Measurements from ENCODE around the gene DLK2.

Gene DLK2

DNA sequence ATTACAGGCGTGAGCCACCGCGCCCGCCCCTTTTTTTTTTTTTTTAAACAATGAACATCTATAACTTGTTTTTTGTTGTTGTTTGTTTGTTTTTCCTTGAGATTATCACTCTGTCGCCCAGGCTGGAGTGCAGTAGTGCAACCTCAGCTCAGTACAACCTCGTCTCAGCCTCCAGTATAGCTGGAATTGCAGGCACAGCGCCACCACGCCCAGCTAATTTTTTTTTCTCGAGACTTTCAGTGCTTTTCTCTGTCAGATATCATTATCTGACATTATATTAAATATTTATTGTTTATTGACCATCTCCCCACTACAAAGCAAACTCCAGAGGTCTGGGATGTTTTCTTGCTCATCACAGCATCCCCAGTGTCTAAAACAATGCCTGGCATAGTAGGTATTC lies 2.3 kb upstream of the DLK2 start:
- Histone ChIP-seq H3K4me1 (ENCODE audit: control insufficient read depth, insufficient read depth, low read length, poor library complexity, severe bottlenecking) (peaks cover 12% of the 10 kb centered on the region), H3K27me3 (replicated peaks; ENCODE audit: control insufficient read depth, insufficient read depth, low read length, poor library complexity, severe bottlenecking) (no peaks in the 10 kb centered on the region), H3K27ac (ENCODE audit: insufficient read depth, low read length, poor library complexity, severe bottlenecking) (no peak overlapping the region), H3K9me3 (ENCODE audit: control insufficient read depth, low read length) (no peaks in the 10 kb centered on the region), H3K4me3 (ENCODE audit: insufficient read depth, low read depth, low read length, poor library complexity, severe bottlenecking) (no peak overlapping the region), H3K36me3 (ENCODE audit: control insufficient read depth, insufficient read depth, low read length) (no peaks in the 10 kb centered on the region)
- DNase-seq, result no peak

DNA sequence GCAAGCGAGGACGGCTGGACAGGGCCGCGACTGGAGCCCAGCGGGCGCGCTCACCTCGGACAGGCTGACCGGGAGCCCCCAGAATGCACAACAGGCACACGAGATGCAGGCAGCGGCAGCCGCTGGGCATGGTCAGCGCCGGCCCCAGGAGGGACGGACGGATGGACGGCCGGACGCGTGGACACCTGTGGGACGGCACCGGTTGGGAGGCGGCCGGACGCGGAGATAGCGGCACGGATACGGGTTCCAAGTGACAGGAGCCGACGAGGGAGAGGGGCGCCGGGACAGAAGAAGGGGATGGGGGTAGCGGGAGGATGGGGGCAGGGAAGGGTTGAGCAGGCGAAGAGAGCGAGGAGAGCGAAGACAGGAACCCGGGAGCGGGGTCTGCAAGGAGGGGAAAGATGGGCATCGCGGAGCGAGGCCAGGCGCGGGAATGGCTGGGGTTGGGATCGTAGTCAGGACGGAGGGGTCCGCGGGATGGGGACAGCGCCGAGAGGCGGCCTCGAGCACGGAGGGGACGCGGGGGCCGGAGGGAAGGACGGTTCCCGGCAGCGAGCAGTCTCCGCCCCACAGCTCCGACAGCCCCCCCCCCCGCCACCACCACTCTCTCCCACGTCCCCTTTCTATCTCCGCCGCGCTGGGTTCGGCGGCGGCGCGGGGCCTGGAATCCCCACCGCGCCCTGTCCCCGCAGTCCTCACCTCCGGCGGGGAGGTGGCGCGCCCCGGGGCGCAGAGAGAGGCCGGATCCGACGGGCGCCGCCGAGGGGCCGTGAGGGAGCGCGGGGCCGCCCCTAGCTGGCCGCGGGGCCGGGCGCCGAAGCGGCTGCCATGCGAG lies 435 bp downstream of the DLK2 start:
- Histone ChIP-seq H3K9me3 (ENCODE audit: control insufficient read depth, low read length) (no peaks in the 10 kb centered on the region), H3K4me3 (ENCODE audit: insufficient read depth, low read depth, low read length, poor library complexity, severe bottlenecking) (peak overlapping the region; percentile 78), H3K27me3 (replicated peaks; ENCODE audit: control insufficient read depth, insufficient read depth, low read length, poor library complexity, severe bottlenecking) (no peaks in the 10 kb centered on the region), H3K27ac (ENCODE audit: insufficient read depth, low read length, poor library complexity, severe bottlenecking) (no peak overlapping the region), H3K4me1 (ENCODE audit: control insufficient read depth, insufficient read depth, low read length, poor library complexity, severe bottlenecking) (peaks cover 12% of the 10 kb centered on the region), H3K36me3 (ENCODE audit: control insufficient read depth, insufficient read depth, low read length) (peaks cover 11% of the 10 kb centered on the region)
- peak; percentile 7 to 14 (median 9) for DNase-seq

DNA sequence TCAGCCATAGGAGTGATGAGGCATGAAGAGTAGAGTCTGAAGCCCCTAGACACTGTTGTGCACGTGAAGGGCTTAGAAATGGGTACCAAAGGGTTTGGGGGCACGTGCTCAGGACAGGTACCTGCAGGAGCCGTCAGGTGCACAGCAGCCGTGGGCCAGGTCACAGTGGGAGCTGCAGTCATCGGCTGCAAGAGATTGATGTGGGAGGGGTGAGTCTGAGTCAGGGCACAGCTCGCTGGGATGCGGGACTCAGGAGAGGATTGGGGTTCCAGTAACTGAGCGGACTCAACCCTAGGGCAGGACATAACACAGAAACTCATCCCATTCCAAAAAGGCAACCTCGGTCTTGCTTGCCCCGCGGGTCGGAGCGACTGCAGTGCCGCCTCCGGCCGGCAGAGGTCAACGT lies 1.1 kb downstream of the DLK2 start:
- H3K9me3 ChIP-seq (ENCODE audit: control insufficient read depth, low read length), result no peaks in the 10 kb centered on the region
- H3K4me3 ChIP-seq (ENCODE audit: insufficient read depth, low read depth, low read length, poor library complexity, severe bottlenecking), result peak overlapping the region; percentile 78
- DNase-seq, result peak; percentile 28 to 55 (median 32)
- peaks cover 12% of the 10 kb centered on the region for H3K4me1 ChIP-seq (ENCODE audit: control insufficient read depth, insufficient read depth, low read length, poor library complexity, severe bottlenecking)
- H3K36me3 ChIP-seq (ENCODE audit: control insufficient read depth, insufficient read depth, low read length), result peaks cover 17% of the 10 kb centered on the region
- H3K27ac ChIP-seq (ENCODE audit: insufficient read depth, low read length, poor library complexity, severe bottlenecking), result peak overlapping the region; percentile 34
- H3K27me3 ChIP-seq (replicated peaks; ENCODE audit: control insufficient read depth, insufficient read depth, low read length, poor library complexity, severe bottlenecking), result no peaks in the 10 kb centered on the region

DNA sequence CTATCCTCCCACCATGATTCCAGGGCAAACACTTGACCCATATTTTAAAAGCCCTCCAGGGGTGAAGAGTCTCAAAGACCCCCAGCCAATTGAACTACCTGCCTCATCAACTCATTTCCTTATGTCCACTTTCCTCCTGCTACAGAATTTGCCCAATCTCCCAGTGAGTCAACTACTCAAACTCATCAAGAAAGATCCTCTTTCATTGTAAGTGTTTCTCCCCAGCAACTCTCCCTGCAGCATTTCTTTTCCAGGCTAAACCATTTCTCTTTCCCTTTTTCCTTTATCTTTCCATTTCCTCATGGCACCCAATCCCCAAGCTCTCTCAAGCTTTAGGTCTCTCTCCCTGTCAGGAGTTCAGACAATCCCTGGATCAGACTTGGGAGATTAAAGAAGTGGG lies 1.5 kb downstream of the DLK2 start:
- peaks cover 12% of the 10 kb centered on the region for H3K4me1 ChIP-seq (ENCODE audit: control insufficient read depth, insufficient read depth, low read length, poor library complexity, severe bottlenecking)
- H3K4me3 ChIP-seq (ENCODE audit: insufficient read depth, low read depth, low read length, poor library complexity, severe bottlenecking), result no peak overlapping the region
- no peaks in the 10 kb centered on the region for H3K27me3 ChIP-seq (replicated peaks; ENCODE audit: control insufficient read depth, insufficient read depth, low read length, poor library complexity, severe bottlenecking)
- peaks cover 21% of the 10 kb centered on the region for H3K36me3 ChIP-seq (ENCODE audit: control insufficient read depth, insufficient read depth, low read length)
- peak overlapping the region; percentile 34 for H3K27ac ChIP-seq (ENCODE audit: insufficient read depth, low read length, poor library complexity, severe bottlenecking)
- no peak for DNase-seq
- H3K9me3 ChIP-seq (ENCODE audit: control insufficient read depth, low read length), result no peaks in the 10 kb centered on the region

DNA sequence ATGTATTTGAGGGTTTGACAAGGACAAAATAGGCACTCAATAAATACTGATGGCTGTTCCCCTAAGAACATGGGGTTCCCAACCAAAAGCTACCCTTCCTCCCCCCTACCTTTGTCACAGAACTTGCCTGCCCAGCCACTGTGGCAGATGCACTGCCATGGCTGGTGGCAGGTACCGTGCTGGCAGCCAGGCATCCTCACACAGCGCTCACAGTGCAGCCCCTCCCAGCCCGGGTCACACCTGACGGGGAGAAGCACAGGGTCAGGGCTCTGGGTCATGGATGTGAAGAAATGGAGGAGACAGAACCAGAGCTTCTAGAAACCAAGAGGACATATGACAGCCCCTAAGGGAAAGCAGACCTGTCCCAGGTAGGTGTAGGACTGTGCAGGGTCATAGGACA lies 2.5 kb downstream of the DLK2 start:
- Histone ChIP-seq H3K4me3 (ENCODE audit: insufficient read depth, low read depth, low read length, poor library complexity, severe bottlenecking) (no peak overlapping the region), H3K27ac (ENCODE audit: insufficient read depth, low read length, poor library complexity, severe bottlenecking) (no peak overlapping the region), H3K36me3 (ENCODE audit: control insufficient read depth, insufficient read depth, low read length) (peaks cover 27% of the 10 kb centered on the region)

DNA sequence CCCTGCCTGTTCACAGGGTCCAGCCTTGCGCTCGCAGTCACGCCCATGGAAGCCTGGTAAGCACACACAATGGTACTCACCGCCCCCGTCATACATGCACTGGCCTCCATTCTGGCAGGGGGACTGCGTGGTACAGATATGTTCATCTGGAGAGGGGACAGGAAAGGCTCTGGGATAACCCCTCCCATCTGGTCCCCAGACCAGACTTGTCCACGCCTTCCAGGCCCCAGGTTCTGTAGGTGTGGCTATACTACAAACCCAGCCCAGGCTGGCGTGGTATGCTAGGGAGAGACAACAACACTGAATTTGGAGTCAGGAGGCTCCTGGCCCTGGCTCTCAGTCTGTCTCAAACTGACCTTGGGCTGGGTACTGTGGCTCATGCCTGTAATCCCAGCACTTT lies 3.4 kb downstream of the DLK2 start:
- peaks cover 12% of the 10 kb centered on the region for H3K4me1 ChIP-seq (ENCODE audit: control insufficient read depth, insufficient read depth, low read length, poor library complexity, severe bottlenecking)
- H3K27me3 ChIP-seq (replicated peaks; ENCODE audit: control insufficient read depth, insufficient read depth, low read length, poor library complexity, severe bottlenecking), result no peaks in the 10 kb centered on the region
- no peak overlapping the region for H3K27ac ChIP-seq (ENCODE audit: insufficient read depth, low read length, poor library complexity, severe bottlenecking)
- no peak for DNase-seq
- peaks cover 36% of the 10 kb centered on the region for H3K36me3 ChIP-seq (ENCODE audit: control insufficient read depth, insufficient read depth, low read length)
- no peak overlapping the region for H3K4me3 ChIP-seq (ENCODE audit: insufficient read depth, low read depth, low read length, poor library complexity, severe bottlenecking)
- no peaks in the 10 kb centered on the region for H3K9me3 ChIP-seq (ENCODE audit: control insufficient read depth, low read length)

More for the DNA sequence above, 2.5 kb downstream of the DLK2 start:
- no peak for DNase-seq
- H3K4me1 ChIP-seq (ENCODE audit: control insufficient read depth, insufficient read depth, low read length, poor library complexity, severe bottlenecking), result peaks cover 12% of the 10 kb centered on the region
- H3K27me3 ChIP-seq (replicated peaks; ENCODE audit: control insufficient read depth, insufficient read depth, low read length, poor library complexity, severe bottlenecking), result no peaks in the 10 kb centered on the region
- no peaks in the 10 kb centered on the region for H3K9me3 ChIP-seq (ENCODE audit: control insufficient read depth, low read length)

DNA sequence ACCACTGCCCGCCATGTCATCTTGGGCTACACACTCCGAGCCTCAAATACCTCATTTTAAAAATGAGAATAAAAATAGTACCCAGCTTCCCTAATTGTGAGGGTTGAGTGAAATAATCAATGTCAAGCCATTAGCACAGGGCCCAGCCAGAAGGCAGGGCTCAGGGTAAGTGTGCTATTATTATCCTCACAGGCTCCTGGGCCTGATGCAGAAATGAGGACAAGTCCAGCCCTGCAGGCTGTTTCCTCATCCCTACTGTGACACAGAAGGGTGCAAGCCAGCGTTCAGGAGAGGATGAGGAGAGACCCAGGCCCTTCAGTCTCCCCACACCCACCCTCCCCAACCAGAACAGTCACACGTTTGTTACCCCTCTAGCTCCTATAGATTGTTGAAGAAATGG lies 4.0 kb downstream of the DLK2 start:
- H3K4me3 ChIP-seq (ENCODE audit: insufficient read depth, low read depth, low read length, poor library complexity, severe bottlenecking), result no peak overlapping the region
- peaks cover 12% of the 10 kb centered on the region for H3K4me1 ChIP-seq (ENCODE audit: control insufficient read depth, insufficient read depth, low read length, poor library complexity, severe bottlenecking)
- H3K27me3 ChIP-seq (replicated peaks; ENCODE audit: control insufficient read depth, insufficient read depth, low read length, poor library complexity, severe bottlenecking), result no peaks in the 10 kb centered on the region
- H3K9me3 ChIP-seq (ENCODE audit: control insufficient read depth, low read length), result no peaks in the 10 kb centered on the region
- H3K27ac ChIP-seq (ENCODE audit: insufficient read depth, low read length, poor library complexity, severe bottlenecking), result no peak overlapping the region
- no peak for DNase-seq
- H3K36me3 ChIP-seq (ENCODE audit: control insufficient read depth, insufficient read depth, low read length), result peaks cover 39% of the 10 kb centered on the region

DNA sequence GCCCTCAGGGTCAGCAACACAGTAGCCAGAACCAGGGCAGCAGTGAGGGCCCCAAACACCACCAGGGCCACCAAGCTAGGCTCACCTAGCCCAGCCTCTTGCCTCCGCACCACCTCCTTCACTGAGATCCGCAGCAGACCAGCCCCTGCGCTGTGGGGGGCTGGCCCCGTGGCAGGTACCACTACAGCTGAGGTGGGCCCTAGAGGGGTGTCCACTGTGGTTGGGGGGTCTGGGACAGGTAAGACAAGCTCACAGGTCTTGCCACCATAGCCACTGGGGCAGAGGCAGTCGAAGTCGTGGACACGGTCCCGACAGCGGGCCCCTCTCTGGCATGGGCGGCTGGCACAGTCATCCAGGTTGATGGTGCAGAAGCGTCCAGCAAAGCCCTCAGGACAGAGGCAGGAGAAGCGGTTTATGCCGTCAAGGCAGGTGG lies 4.6 kb downstream of the DLK2 start:
- H3K9me3 ChIP-seq (ENCODE audit: control insufficient read depth, low read length), result no peaks in the 10 kb centered on the region
- no peak for DNase-seq
- peaks cover 45% of the 10 kb centered on the region for H3K36me3 ChIP-seq (ENCODE audit: control insufficient read depth, insufficient read depth, low read length)
- no peak overlapping the region for H3K4me3 ChIP-seq (ENCODE audit: insufficient read depth, low read depth, low read length, poor library complexity, severe bottlenecking)
- no peak overlapping the region for H3K27ac ChIP-seq (ENCODE audit: insufficient read depth, low read length, poor library complexity, severe bottlenecking)
- no peaks in the 10 kb centered on the region for H3K27me3 ChIP-seq (replicated peaks; ENCODE audit: control insufficient read depth, insufficient read depth, low read length, poor library complexity, severe bottlenecking)
- H3K4me1 ChIP-seq (ENCODE audit: control insufficient read depth, insufficient read depth, low read length, poor library complexity, severe bottlenecking), result peaks cover 7% of the 10 kb centered on the region

DNA sequence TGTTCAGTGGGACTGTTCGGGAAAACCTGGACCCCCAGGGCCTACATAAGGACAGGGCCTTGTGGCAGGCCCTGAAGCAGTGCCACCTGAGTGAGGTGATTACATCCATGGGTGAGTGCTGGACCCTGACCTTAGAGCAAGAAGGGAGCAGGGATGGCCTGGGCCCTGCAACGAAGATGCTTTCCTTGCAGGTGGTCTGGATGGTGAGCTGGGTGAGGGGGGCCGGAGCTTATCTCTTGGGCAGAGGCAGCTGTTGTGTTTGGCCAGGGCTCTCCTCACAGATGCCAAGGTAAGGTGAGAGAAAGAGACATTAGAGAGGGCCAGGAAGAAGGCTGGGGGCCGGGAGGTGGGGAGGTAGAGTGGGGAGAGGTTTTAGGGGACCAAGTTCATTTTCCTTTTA lies 6.4 kb downstream of the DLK2 start:
- no peak for DNase-seq
- peaks cover 62% of the 10 kb centered on the region for H3K36me3 ChIP-seq (ENCODE audit: control insufficient read depth, insufficient read depth, low read length)

DNA sequence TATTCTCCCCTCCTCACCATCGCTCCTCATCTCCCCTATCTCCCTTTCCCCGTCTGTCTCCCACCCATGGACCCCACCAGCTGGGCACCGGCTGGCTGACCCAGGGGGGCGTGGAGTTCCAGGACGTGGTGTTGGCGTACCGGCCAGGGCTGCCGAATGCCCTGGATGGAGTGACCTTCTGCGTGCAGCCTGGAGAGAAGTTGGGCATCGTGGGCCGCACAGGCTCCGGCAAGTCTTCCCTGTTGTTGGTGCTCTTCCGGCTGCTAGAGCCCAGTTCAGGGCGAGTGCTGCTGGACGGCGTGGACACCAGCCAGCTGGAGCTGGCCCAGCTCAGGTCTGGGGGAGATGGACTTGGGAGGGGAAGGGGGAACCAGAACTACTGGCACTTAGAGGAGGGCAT lies 7.7 kb downstream of the DLK2 start:
- DNase-seq, result no peak
- H3K4me1 ChIP-seq (ENCODE audit: control insufficient read depth, insufficient read depth, low read length, poor library complexity, severe bottlenecking), result no peaks in the 10 kb centered on the region
- no peak overlapping the region for H3K27ac ChIP-seq (ENCODE audit: insufficient read depth, low read length, poor library complexity, severe bottlenecking)
- H3K9me3 ChIP-seq (ENCODE audit: control insufficient read depth, low read length), result no peaks in the 10 kb centered on the region
- peaks cover 75% of the 10 kb centered on the region for H3K36me3 ChIP-seq (ENCODE audit: control insufficient read depth, insufficient read depth, low read length)
- H3K27me3 ChIP-seq (replicated peaks; ENCODE audit: control insufficient read depth, insufficient read depth, low read length, poor library complexity, severe bottlenecking), result no peaks in the 10 kb centered on the region
- no peak overlapping the region for H3K4me3 ChIP-seq (ENCODE audit: insufficient read depth, low read depth, low read length, poor library complexity, severe bottlenecking)

More for the DNA sequence above, 6.4 kb downstream of the DLK2 start:
- Histone ChIP-seq H3K27ac (ENCODE audit: insufficient read depth, low read length, poor library complexity, severe bottlenecking) (no peak overlapping the region), H3K4me3 (ENCODE audit: insufficient read depth, low read depth, low read length, poor library complexity, severe bottlenecking) (no peak overlapping the region), H3K4me1 (ENCODE audit: control insufficient read depth, insufficient read depth, low read length, poor library complexity, severe bottlenecking) (no peaks in the 10 kb centered on the region), H3K27me3 (replicated peaks; ENCODE audit: control insufficient read depth, insufficient read depth, low read length, poor library complexity, severe bottlenecking) (no peaks in the 10 kb centered on the region), H3K9me3 (ENCODE audit: control insufficient read depth, low read length) (no peaks in the 10 kb centered on the region)
